HG03135 (cell line): ENCODE data around the gene ORAI1.
"Not testable (repeated sequence)": the region's sequence is repeated elsewhere in the genome, so short reads cannot be mapped to it uniquely, and the experiment has no call there.

Source experiments
- ATAC-seq: cut with Tn5 transposase; IDR thresholded peaks from one replicate; pipeline ENCODE4 v1.9.1; 2021; ENCODE audit warnings: mild to moderate bottlenecking, moderate library complexity; ENCODE audit not compliant: unreplicated experiment

The ORAI1 gene

GRCh38 chr12:121602766-121603165 lies 23.6 kb upstream of the ORAI1 start:
- no peak for ATAC-seq

DNA sequence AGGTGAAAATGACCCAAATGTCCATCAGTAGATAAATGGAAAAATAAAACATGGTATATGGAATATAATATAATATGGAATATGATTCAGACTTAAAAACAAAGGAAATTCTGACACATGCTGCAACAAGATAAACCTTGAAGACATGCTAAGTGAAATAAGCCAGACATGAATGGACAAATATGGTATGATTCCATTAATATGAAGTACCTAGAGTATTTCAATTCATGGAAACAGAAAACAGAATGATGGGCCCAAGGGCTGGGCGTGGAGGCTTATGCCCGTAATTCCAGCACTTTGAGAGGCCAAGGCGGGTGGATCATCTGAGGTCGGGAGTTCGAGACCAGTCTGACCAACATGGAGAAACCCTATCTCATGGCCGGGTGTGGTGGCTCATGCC lies 22.7 kb upstream of the ORAI1 start:
- no peak for ATAC-seq

GRCh38 chr12:121608301-121608700 lies 18.0 kb upstream of the ORAI1 start:
- ATAC-seq = no peak

DNA sequence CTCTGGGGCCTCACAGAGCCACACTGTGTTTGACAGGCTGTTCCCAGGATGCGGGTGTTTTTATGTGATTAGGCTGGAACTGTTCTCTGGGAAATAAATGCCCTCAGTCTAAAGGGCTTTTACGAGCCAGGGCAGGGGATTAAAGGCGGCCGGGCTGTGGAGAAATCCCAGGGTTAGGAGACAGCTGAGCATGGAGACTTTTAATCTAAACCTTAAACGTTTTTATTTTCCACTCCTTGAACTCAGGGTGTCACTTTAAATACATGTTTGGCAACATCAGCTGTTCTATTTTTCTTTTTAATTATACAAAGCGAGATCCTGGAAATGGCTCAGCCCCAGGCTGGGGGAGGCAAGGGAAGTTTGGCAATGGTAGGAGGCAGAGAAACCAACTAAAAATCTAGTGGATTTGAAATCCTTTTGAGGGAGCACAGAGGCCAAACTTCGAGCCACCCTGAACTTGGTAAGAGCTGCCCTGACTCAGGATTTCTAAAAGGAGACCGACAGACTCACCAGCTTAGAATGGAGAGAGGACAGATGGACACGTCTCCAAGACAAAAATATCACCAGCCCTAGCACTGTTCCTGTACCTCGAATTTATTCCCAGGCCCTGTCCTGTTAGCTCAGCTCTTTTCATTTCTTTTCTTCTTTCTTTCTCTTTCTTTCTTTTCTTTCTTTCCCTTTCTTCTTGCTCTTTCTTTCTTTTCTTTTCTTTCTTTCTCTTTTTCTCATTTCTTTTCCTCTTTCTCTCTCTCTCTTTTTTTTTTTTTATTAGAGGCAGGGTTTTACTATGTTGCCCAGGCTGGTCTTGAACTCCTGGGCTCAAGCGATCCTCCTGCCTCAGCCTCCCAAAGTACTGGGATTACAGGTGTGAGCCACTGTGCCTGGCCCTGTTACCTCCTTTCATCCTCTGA lies 15.8 kb upstream of the ORAI1 start:
- no peak for ATAC-seq

- no peak for ATAC-seq
Measured at GRCh38 chr12:121611306-121611705, 15.0 kb upstream of the ORAI1 start.

DNA sequence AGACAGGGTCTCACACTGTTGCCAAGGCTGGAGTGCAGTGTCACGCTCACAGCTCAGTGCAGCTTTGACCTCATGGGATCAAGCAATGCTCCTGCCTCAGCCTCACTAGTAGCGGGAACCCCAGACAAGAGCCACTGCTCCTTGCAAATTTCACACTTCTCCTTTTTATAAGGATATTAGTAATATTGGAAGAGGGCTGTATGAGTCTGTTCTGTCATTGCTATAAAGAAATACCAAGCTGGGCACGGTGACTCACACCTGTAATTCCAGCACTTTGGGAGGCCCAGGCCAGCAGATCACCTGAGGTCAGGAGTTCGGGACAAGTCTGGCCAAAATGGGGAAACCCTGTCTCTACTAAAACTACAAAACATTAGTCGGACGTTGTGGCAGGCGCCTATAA lies 12.9 kb upstream of the ORAI1 start:
- no peak for ATAC-seq

- ATAC-seq = no peak
Measured at GRCh38 chr12:121614872-121615467, 11.4 kb upstream of the ORAI1 start.

DNA sequence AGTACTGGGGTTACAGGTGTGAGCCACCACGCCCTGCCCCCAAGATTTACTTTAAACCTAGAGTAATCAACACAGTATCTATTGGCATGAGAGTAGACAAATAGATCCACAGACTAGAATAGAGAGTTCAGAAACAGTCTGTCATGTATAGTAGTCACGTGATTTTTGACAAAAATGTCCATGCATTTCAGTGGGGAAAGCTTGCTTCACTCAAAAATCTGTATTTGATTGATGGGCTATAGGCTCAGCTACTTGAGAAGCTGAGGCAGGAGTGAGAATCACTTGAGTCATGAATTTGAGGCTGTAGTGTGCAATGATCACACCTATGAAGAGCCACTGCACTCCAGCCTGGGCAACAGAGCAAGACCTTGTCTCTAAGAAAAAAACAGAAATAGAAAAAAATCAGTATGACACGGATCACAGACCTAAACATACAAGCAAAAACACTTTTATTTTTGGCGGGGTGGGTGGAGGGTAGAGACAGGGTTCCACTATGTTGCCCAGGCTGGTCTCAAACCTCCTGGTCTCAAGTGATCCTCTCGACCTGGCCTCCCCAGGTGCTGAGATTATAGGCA lies 7.6 kb upstream of the ORAI1 start:
- no peak for ATAC-seq

DNA sequence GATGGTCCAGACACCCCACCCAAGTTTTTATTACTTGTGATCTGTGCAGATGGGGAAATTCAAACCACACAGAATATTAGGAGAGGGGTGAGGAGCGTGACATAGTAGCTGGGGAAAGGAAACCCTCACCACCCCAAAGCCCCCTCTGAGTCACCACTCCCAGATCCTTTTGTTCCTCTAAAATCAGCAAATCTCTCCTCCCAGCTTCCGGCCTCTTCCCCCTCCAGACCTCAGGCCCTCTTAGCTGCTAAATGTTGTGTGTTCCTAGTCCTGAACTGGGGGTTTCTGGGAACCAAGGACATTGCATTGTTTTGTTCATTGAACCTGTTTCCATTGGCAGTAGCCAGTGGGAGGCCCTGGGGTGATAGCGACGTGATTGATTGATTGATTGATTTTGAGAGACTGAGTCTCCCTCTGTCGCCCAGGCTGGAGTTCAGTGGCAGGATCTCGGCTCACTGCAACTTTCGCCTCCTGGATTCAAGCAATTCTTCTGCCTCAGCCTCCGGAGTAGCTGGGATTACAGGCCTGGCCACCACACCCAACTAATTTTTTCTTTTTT lies 5.9 kb upstream of the ORAI1 start:
- ATAC-seq = no peak

- peak; percentile 33 for ATAC-seq
Measured at GRCh38 chr12:121626853-121627640, 717 bp downstream of the ORAI1 start.

DNA sequence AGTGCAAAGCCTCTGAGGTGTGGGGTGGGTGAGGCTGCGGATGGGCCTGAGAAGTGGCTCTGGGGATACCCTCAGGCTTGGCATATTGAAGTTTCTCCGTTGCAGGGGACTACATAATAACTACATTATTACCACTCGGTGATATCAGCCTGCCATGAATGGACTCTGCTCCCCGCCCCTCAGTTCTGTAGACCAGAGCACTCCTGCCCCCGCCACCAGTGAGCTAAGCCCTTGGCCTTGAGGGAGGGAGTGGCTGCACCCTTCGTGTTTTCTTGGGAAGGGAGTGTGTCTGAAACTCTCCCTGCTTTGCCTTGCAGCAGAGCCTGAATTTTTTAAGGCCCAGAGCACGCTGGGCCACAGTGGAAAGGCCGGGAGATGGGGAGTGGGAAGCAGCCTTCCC lies 1.7 kb downstream of the ORAI1 start:
- no peak for ATAC-seq

DNA sequence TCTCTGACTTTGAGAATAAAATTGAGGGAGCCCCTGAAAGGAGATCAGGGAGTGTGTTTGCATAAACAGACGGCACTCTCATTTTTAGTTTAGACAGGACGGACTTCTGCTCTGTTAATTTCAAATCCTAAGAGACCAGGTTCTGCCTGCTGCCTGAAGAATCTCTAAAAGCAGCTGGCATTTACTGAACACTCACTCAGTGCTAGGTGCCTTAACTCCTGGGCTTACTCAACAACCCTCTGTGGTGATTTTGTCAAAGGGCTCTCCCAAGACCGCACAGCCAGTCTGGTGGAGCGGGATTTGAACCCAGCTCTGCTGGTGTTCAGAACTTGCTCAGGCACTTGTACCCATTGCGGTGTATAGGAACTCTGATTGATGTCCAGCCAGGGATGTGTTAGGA lies 2.2 kb downstream of the ORAI1 start:
- no peak for ATAC-seq

GRCh38 chr12:121630791-121631355 lies 4.5 kb downstream of the ORAI1 start:
- no peak for ATAC-seq

DNA sequence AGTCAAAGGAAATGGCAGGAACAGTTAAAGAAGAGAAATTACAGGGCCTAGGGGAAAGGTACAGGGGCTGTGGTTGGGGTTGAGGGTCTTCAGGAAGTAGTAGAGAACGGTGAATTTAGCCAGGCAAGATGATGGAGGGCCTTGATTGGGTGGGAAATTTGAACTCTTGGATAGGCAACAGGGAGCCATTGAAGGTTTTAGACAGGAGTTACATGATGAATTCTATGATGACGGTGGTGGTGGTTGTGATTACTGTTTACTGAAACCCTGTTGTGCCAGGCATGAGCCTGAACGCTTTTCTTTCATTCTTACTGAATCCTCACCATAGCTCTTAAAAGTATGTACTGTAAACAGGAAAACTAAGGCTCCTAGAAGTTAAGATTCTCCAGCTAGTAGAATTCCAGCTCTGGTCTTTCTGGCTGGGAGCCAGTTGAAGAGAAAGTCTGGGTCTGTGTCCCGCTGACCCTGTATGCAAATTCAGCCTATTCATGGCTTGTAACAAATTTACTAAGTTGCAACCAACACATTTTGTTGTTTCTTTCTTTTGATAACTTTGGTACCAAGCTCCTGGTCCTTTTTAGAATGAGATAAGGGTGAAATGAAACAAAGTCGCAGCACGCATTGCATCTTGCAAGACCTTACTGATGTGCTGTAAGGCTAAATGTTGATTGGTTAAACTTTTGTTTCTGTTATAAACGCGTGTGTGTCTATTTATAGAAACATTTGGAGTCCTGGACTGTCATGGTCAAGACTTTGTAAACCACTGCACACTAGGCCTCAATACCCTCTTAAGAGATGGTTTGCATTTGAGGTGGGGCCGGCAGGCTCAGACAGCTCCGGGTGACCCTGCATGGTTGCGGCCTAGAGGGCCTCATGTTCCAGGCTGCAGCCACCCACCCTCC lies 6.0 kb downstream of the ORAI1 start:
- ATAC-seq = no peak

DNA sequence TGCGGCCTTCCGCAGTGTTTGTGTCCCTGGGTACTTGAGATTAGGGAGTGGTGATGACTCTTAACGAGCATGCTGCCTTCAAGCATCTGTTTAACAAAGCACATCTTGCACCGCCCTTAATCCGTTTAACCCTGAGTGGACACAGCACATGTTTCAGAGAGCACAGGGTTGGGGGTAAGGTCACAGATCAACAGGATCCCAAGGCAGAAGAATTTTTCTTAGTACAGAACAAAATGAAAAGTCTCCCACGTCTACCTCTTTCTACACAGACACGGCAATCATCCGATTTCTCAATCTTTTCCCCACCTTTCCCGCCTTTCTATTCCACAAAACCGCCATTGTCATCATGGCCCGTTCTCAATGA lies 7.5 kb downstream of the ORAI1 start:
- not testable (repeated sequence) for ATAC-seq

GRCh38 chr12:121634836-121635235 lies 8.5 kb downstream of the ORAI1 start:
- ATAC-seq = no peak

GRCh38 chr12:121637231-121637914 lies 11.0 kb downstream of the ORAI1 start:
- peak; percentile 60 for ATAC-seq

DNA sequence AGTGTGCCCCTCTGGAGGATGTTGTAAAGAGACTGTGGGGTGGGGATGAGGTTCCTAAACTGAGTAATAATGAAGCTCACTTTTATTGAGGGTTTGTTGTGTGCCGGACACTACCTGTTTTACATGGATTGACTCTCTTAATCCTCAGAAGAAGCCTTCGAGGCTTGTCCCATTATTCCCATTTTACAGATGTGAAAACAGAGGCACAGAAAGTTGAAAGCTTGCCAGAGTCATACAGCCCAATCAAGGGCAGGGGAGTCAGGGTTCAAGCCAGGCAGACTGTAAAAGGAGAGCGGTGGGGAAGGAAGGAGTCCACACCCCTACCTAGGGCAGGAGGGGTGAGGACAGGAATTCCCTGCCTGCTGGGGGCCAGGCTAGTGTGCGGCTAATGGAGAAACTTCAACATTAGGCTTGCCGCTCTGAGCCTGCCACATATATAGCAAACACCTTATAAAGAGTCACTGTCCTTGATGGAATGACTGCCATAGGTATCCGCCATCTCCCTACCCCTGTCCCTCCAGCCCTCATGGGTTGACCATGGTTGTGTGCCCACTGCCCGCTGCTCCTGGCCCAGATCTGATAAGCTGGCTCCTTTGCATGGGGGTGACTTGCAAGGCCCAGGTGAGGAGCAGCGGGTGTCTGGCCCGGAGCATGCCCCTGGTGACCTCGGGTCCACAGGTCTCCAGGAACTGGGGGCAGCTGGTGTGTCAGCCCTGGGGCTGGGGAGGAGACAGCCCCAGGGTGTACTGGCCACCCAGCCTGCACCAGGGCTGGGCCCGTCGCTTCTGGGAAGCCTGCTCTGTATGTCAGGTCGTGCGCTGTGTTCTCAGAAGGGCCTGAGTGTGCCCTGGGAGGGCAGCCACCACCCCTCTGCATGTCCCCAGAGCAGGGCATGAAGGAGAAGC lies 12.2 kb downstream of the ORAI1 start:
- no peak for ATAC-seq
